Left lung (tissue), 10 donors: ENCODE data around the gene GLCCI1. TPM values are rescaled to one million over a fixed set of nuclear protein-coding genes. Genes with fewer than 3 reads are reported as not detected.
A peak's percentile ranks its signal among the peaks of the same experiment; 100 is the strongest.

Source experiments
- ATAC-seq: fragments of 200-7000 bp; cut with Tn5 transposase; one replicate; pipeline ENCODE4 v1.9.1; 2020; ENCODE audit warnings: moderate library complexity
- DNase-seq, 4 donors: peaks; one replicate each; pipeline ENCODE4 v3.0.0-alpha.2; 2013 to 2020
- H3K27ac ChIP-seq, 2 donors: fragments of 200-600 bp; sonication (generic) in 1 of 2; one replicate each; pipeline versions ENCODE4 v1.5.0 to v1.8.0; 2020 to 2021
- H3K27me3 ChIP-seq, 2 donors: fragments of 200-600 bp; sonication (generic) in 1 of 2; one replicate each; pipeline versions ENCODE4 v1.5.0 to v1.8.0; 2020 to 2021
- H3K36me3 ChIP-seq, 2 donors: fragments of 200-600 bp; sonication (generic) in 1 of 2; one replicate each; pipeline versions ENCODE4 v1.5.0 to v1.8.0; 2020 to 2021
- H3K4me1 ChIP-seq, 2 donors: fragments of 200-600 bp; one replicate each; pipeline ENCODE4 v1.8.0; 2021
- H3K4me3 ChIP-seq, 2 donors: fragments of 200-600 bp; sonication (generic) in 1 of 2; one replicate each; pipeline versions ENCODE4 v1.5.0 to v1.8.0; 2020 to 2021; ENCODE audit warnings: mild to moderate bottlenecking in 1 of 2
- H3K9me3 ChIP-seq, 2 donors: fragments of 200-600 bp; sonication (generic) in 1 of 2; one replicate each; pipeline versions ENCODE4 v1.5.0 to v1.8.0; 2020 to 2021
- intact Hi-C, 2 donors: fragments of 100-400 bp; cut with DNase I; formaldehyde crosslinking; loops; one replicate each; pipeline versions ENCODE4 v1.11.2 to v1.14.2; 2022
- polyA plus RNA-seq, 6 donors: library from polyadenylated mRNA; unstranded; fragments of 120-200 nt; gene quantifications; one replicate each; pipeline ENCODE4 v1.2.1, GENCODE V29; 2013; ENCODE audit not compliant: insufficient read length in 6 of 6
- total RNA-seq, 2 donors: library from RNA; stranded (reverse); fragmentation: NEBNext Ultra II Directional; extraction: Animal tissue kit (Norgen Biotek cat#: 25700); gene quantifications; one replicate each; pipeline ENCODE4 v1.2.1, GENCODE V29; 2021
- TF ChIP-seq, protein P1 (sequence below), 2 donors: fragments of 200-600 bp; sonication (generic) in 1 of 2; IDR thresholded peaks; one replicate each; pipeline versions ENCODE4 v1.5.0 to v1.8.0; 2021; ENCODE audit warnings: antibody characterized with exemption in 2 of 2
- donor health status: DM: no; HTN: yes; CAD: no.
- donor health status: DM: no; HTN: no; CAD: no.

The GLCCI1 gene
- total and polyA plus RNA-seq, 8 donors = 25.4 to 45.2 (median 37.1) TPM

DNA sequence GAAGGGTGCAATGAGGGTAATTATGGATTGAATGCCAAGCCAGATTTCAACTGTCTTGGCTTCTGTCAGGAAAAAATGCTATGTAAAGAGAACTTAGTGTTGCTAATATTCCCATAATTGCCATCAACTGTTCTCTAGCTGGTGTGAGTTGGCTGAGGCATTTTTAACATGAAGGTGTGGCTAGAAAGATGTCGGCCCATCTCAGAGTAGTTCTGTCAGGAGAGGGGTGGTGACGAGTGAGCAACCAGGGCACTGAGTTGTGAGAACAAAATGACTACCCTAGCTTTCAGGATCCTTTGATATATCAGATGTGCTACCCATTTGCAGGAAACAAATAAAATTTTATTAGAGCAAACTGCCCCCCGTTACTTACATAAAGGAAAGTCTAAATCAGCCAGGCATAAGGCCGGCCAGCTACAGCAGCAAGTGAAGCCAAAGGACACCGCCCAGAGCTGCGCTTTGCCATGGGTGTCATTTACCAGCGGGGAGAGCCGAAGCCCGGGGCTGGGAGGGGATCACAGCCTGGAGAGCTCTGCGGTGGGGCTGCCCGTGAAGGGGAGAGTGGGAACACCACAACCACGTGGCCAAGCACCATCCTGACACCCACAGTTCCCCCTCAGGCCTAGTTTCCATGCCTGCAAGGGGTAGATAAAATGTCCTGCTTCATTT is 151.9 kb downstream of the GLCCI1 start:
- intact Hi-C loops = no loop called here
- TF ChIP-seq, protein P1, sequence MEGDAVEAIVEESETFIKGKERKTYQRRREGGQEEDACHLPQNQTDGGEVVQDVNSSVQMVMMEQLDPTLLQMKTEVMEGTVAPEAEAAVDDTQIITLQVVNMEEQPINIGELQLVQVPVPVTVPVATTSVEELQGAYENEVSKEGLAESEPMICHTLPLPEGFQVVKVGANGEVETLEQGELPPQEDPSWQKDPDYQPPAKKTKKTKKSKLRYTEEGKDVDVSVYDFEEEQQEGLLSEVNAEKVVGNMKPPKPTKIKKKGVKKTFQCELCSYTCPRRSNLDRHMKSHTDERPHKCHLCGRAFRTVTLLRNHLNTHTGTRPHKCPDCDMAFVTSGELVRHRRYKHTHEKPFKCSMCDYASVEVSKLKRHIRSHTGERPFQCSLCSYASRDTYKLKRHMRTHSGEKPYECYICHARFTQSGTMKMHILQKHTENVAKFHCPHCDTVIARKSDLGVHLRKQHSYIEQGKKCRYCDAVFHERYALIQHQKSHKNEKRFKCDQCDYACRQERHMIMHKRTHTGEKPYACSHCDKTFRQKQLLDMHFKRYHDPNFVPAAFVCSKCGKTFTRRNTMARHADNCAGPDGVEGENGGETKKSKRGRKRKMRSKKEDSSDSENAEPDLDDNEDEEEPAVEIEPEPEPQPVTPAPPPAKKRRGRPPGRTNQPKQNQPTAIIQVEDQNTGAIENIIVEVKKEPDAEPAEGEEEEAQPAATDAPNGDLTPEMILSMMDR (IDR thresholded peaks at IDR 0.05) = no peak
- Histone ChIP-seq H3K36me3 (peaks cover 0 to 41% of the 10 kb centered on the region in 2 donors), H3K4me3 (no peak overlapping the region), H3K27ac (no peak overlapping the region), H3K27me3 (no peaks in the 10 kb centered on the region), H3K9me3 (no peaks in the 10 kb centered on the region), H3K4me1 (peaks cover 0 to 6% of the 10 kb centered on the region in 2 donors)
- DNase-seq = no peak
- no peak for ATAC-seq

DNA sequence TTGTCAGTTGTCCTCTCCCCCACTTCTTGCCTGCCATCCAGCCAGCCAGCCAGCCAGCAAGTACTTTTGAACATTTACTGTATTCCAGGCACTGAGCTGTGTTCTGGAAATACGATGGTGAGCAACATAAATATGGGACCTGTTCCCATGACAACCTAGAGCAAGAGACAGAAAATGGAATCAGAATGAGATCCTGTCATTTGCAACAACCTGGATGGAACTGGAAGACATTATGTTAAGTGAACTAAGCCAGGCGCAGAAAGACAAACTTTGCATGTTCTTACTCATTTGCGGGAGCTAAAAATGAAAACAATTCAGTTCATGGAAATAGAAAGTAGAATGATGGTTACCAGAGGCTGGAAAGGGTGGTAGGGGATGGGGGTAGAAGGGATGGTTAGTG is 152.6 kb downstream of the GLCCI1 start:
- peaks cover 0 to 41% of the 10 kb centered on the region in 2 donors for H3K36me3 ChIP-seq
- no peak for ATAC-seq

DNA sequence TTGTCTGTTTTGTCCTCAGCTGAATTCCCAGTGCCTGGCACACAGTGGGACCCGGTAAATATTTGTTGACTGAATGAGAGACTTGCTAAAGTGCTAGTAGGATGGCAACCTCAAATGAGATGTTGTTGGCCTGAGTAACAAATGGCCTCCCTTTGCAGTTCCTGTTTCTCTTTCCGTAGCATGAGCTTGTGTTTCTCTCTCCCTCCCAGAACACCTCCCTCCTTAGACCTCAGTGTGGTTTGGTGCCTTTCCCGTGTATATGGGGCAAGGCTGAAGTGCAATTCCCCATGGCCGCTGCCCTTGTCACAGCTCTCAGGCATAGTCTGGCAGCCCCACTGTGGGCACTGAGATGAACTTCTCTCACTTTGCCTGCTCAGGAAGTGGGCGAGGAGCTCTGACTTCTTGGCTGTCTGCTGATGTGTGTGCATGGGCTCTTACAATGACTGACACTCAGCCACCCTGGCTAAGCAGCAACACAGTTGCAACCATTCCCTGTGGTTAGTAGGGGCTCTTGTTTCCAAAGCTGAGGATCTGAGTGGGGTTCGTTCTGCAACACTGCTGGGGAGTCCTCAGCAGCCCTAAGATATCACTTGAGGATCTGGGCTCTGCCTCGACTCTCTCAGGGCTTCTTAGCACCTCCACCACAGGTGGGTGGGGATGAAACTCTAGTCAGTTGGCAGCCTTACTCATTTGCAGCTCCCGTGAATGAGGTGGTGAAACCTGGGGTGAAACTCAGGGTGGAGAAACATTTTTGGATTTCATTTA is 157.3 kb downstream of the GLCCI1 start:
- Histone ChIP-seq H3K27me3 (no peaks in the 10 kb centered on the region), H3K27ac (peak overlapping the region in 1 of 2 donors; percentile 84)
- DNase-seq = peak in 1 of 4 donors; percentile 49

More for the DNA sequence above, 152.6 kb downstream of the GLCCI1 start:
- peaks cover 0 to 13% of the 10 kb centered on the region in 2 donors for H3K4me1 ChIP-seq
- no peaks in the 10 kb centered on the region for H3K27me3 ChIP-seq
- intact Hi-C loops = no loop called here
- no peak overlapping the region for H3K4me3 ChIP-seq
- no peaks in the 10 kb centered on the region for H3K9me3 ChIP-seq
- no peak for DNase-seq
- TF ChIP-seq, protein P1 (IDR thresholded peaks at IDR 0.05) = no peak
- no peak overlapping the region for H3K27ac ChIP-seq

DNA sequence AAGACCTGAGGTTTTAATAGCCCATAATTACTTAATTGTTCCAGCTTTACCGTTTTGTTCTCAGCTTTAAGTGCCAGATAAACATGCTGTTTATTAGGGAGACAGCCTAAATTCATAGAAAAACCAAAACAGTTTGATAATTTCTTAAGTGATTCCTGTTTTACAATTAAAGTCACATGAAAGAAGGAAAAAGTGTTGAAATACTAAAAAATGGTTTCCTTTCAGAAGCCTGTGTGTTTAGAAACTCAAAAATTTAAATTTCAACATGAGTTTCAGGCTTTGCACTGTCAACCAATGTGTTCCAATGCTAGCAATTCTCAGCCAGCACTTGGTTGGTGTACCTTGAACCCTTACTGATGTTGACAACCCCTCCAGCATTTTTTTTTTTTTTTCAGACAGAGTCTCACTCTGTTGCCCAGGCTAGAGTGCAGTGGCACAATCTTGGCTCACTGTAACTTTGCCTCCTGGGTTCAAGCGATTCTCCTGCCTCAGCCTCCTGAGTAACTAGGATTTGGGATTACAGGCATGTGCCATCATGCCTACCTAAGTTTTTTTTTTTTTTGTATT is 158.1 kb downstream of the GLCCI1 start:
- TF ChIP-seq, protein P1 (IDR thresholded peaks at IDR 0.05) = no peak
- Histone ChIP-seq H3K27me3 (no peaks in the 10 kb centered on the region), H3K4me1 (peaks cover 0 to 15% of the 10 kb centered on the region in 2 donors), H3K27ac (peak overlapping the region in 1 of 2 donors; percentile 84), H3K9me3 (no peaks in the 10 kb centered on the region), H3K36me3 (peaks cover 0 to 10% of the 10 kb centered on the region in 2 donors), H3K4me3 (no peak overlapping the region)
- intact Hi-C loops = no loop called here
- ATAC-seq (no peak), DNase-seq (no peak)

More for the DNA sequence above, 157.3 kb downstream of the GLCCI1 start:
- TF ChIP-seq, protein P1 (IDR thresholded peaks at IDR 0.05) = no peak
- no peak overlapping the region for H3K4me3 ChIP-seq
- intact Hi-C loops = no loop called here
- H3K36me3 ChIP-seq = peaks cover 0 to 15% of the 10 kb centered on the region in 2 donors
- no peaks in the 10 kb centered on the region for H3K9me3 ChIP-seq
- ATAC-seq = peak; percentile 79
- H3K4me1 ChIP-seq = peaks cover 0 to 15% of the 10 kb centered on the region in 2 donors
